OCI-LY1 (cell line): ENCODE measurements around the gene SPOP.

Experiments
- CTCF ChIP-seq: fragments of 200-600 bp; sonication (generic), shearing (Covaris generic); IDR thresholded peaks from 2 replicates; pipeline ENCODE4 v1.5.1; 2017; ENCODE audit warnings: mild to moderate bottlenecking, antibody characterized with exemption, low read length, moderate library complexity, mixed read lengths
- EZH2 ChIP-seq: fragments of 200-600 bp; sonication (generic), shearing (Covaris generic); IDR thresholded peaks from 2 replicates; pipeline ENCODE4 v1.8.0; 2017; ENCODE audit warnings: borderline replicate concordance, mixed run types, mild to moderate bottlenecking, antibody characterized with exemption, low read length, moderate library complexity, mixed read lengths

GRCh38 chr17:49565948-49566491 lies 111.9 kb downstream of the SPOP start:
- no peak for TF ChIP-seq CTCF
- TF ChIP-seq EZH2 = no peak
